Activated T-cell treated with anti-CD3 and anti-CD28 coated beads, Interleukin-2, amount 50 U/mL, for 24 hours (primary cell): ENCODE data around the gene PLCB3.

Experiments
- DNase-seq: peaks from one replicate; pipeline ENCODE4 v3.0.0-alpha.2; 2020
- H3K27ac Mint-ChIP-seq: 2 replicates; pipeline ENCODE4 v1.8.0; 2020; ENCODE audit warnings: mild to moderate bottlenecking, mixed read lengths
- H3K27me3 Mint-ChIP-seq: 2 replicates; pipeline ENCODE4 v1.8.0; 2020; ENCODE audit warnings: mixed read lengths
- H3K36me3 Mint-ChIP-seq: 2 replicates; pipeline ENCODE4 v1.8.0; 2020; ENCODE audit warnings: low read depth, mixed read lengths
- H3K4me1 Mint-ChIP-seq: 2 replicates; pipeline ENCODE4 v1.8.0; 2020; ENCODE audit warnings: low read depth, mixed read lengths
- H3K4me3 Mint-ChIP-seq: 2 replicates; pipeline ENCODE4 v1.8.0; 2020; ENCODE audit warnings: mild to moderate bottlenecking, moderate library complexity, mixed read lengths
- H3K9me3 Mint-ChIP-seq: 2 replicates; pipeline ENCODE4 v1.8.0; 2020; ENCODE audit warnings: mixed read lengths

PLCB3 gene

GRCh38 chr11:64251016-64251752 lies at the start of gene PLCB3:
Gene PLCB3, plus strand, starts transcription at chr11:64251530. Its CDS starts 120 bp downstream, at chr11:64251650.
- peaks cover 24% of the 10 kb centered on the region for H3K4me1 Mint-ChIP-seq
- peak within 1 kb of the TSS; percentile 59 for H3K27ac Mint-ChIP-seq
- peak within 1 kb of the TSS; percentile 82 for H3K4me3 Mint-ChIP-seq
- H3K27me3 Mint-ChIP-seq: no peaks in the 10 kb centered on the region
- H3K9me3 Mint-ChIP-seq: no peaks in the 10 kb centered on the region
- H3K36me3 Mint-ChIP-seq: peaks cover 9% of the 10 kb centered on the region
- DNase-seq: peak; percentile 89

GRCh38 chr11:64201543-64201942 lies 49.8 kb upstream of the PLCB3 start:
- no peak for DNase-seq
- Mint-ChIP-seq H3K4me3 (no peak overlapping the region), H3K27ac (peak overlapping the region; percentile 80), H3K4me1 (peaks cover 36% of the 10 kb centered on the region), H3K27me3 (no peaks in the 10 kb centered on the region), H3K36me3 (peaks cover 99% of the 10 kb centered on the region), H3K9me3 (no peaks in the 10 kb centered on the region)

GRCh38 chr11:64202992-64203391 lies 48.3 kb upstream of the PLCB3 start:
- Mint-ChIP-seq H3K27me3 (no peaks in the 10 kb centered on the region), H3K4me3 (no peak overlapping the region), H3K36me3 (peaks cover 99% of the 10 kb centered on the region), H3K4me1 (peaks cover 38% of the 10 kb centered on the region), H3K9me3 (no peaks in the 10 kb centered on the region), H3K27ac (peak overlapping the region; percentile 23)
- DNase-seq: no peak

- H3K36me3 Mint-ChIP-seq: peaks cover 99% of the 10 kb centered on the region
- DNase-seq: no peak
- no peak overlapping the region for H3K4me3 Mint-ChIP-seq
- H3K27me3 Mint-ChIP-seq: no peaks in the 10 kb centered on the region
- no peaks in the 10 kb centered on the region for H3K9me3 Mint-ChIP-seq
- peak overlapping the region; percentile 23 for H3K27ac Mint-ChIP-seq
- H3K4me1 Mint-ChIP-seq: peaks cover 40% of the 10 kb centered on the region
Measured at GRCh38 chr11:64203421-64204079, 47.8 kb upstream of the PLCB3 start.

GRCh38 chr11:64204080-64204440 lies 47.3 kb upstream of the PLCB3 start:
- H3K36me3 Mint-ChIP-seq: peaks cover 99% of the 10 kb centered on the region
- H3K27ac Mint-ChIP-seq: peak overlapping the region; percentile 99
- no peak overlapping the region for H3K4me3 Mint-ChIP-seq
- peaks cover 45% of the 10 kb centered on the region for H3K4me1 Mint-ChIP-seq
- H3K27me3 Mint-ChIP-seq: no peaks in the 10 kb centered on the region
- no peaks in the 10 kb centered on the region for H3K9me3 Mint-ChIP-seq
- no peak for DNase-seq

GRCh38 chr11:64204464-64204989 lies 46.8 kb upstream of the PLCB3 start:
- Mint-ChIP-seq H3K27ac (peak overlapping the region; percentile 99), H3K36me3 (peaks cover 99% of the 10 kb centered on the region), H3K9me3 (no peaks in the 10 kb centered on the region), H3K4me3 (peak overlapping the region; percentile 34), H3K4me1 (peaks cover 49% of the 10 kb centered on the region), H3K27me3 (no peaks in the 10 kb centered on the region)
- peak; percentile 78 for DNase-seq

- Mint-ChIP-seq H3K4me3 (peak within 1 kb of the TSS; percentile 98), H3K27me3 (no peaks in the 10 kb centered on the region), H3K36me3 (peaks cover 97% of the 10 kb centered on the region), H3K4me1 (peaks cover 60% of the 10 kb centered on the region), H3K27ac (peak within 1 kb of the TSS; percentile 99), H3K9me3 (no peaks in the 10 kb centered on the region)
- peak; percentile 84 for DNase-seq
Measured at GRCh38 chr11:64206457-64207255, 44.7 kb upstream of the PLCB3 start, which contains the start of gene FERMT3. Gene FERMT3, plus strand, starts transcription at chr11:64206721. Its CDS starts 644 bp downstream, at chr11:64207365.

- peak; percentile 90 for DNase-seq
- H3K4me3 Mint-ChIP-seq: peak overlapping the region; percentile 98
- peak overlapping the region; percentile 99 for H3K27ac Mint-ChIP-seq
- peaks cover 97% of the 10 kb centered on the region for H3K36me3 Mint-ChIP-seq
- H3K27me3 Mint-ChIP-seq: no peaks in the 10 kb centered on the region
- H3K4me1 Mint-ChIP-seq: peaks cover 64% of the 10 kb centered on the region
- no peaks in the 10 kb centered on the region for H3K9me3 Mint-ChIP-seq
Measured at GRCh38 chr11:64207256-64208085, 43.9 kb upstream of the PLCB3 start.

- Mint-ChIP-seq H3K36me3 (peaks cover 95% of the 10 kb centered on the region), H3K4me3 (peak overlapping the region; percentile 98), H3K4me1 (peaks cover 62% of the 10 kb centered on the region), H3K27ac (peak overlapping the region; percentile 99), H3K9me3 (no peaks in the 10 kb centered on the region), H3K27me3 (no peaks in the 10 kb centered on the region)
- no peak for DNase-seq
Measured at GRCh38 chr11:64208086-64208795, 43.1 kb upstream of the PLCB3 start.

GRCh38 chr11:64208796-64209562 lies 42.4 kb upstream of the PLCB3 start:
- Mint-ChIP-seq H3K36me3 (peaks cover 93% of the 10 kb centered on the region), H3K27me3 (no peaks in the 10 kb centered on the region), H3K27ac (peak overlapping the region; percentile 99), H3K4me1 (peaks cover 61% of the 10 kb centered on the region), H3K4me3 (peak overlapping the region; percentile 98), H3K9me3 (no peaks in the 10 kb centered on the region)
- DNase-seq: no peak

- H3K9me3 Mint-ChIP-seq: no peaks in the 10 kb centered on the region
- peak overlapping the region; percentile 98 for H3K4me3 Mint-ChIP-seq
- H3K27ac Mint-ChIP-seq: peak overlapping the region; percentile 99
- H3K4me1 Mint-ChIP-seq: peaks cover 60% of the 10 kb centered on the region
- H3K27me3 Mint-ChIP-seq: no peaks in the 10 kb centered on the region
- DNase-seq: no peak
- H3K36me3 Mint-ChIP-seq: peaks cover 93% of the 10 kb centered on the region
Measured at GRCh38 chr11:64209563-64209843, 41.8 kb upstream of the PLCB3 start.

GRCh38 chr11:64210301-64211020 lies 40.9 kb upstream of the PLCB3 start:
- peaks cover 63% of the 10 kb centered on the region for H3K4me1 Mint-ChIP-seq
- DNase-seq: no peak
- H3K27ac Mint-ChIP-seq: peak overlapping the region; percentile 99
- peak overlapping the region; percentile 6 for H3K4me3 Mint-ChIP-seq
- no peaks in the 10 kb centered on the region for H3K9me3 Mint-ChIP-seq
- H3K27me3 Mint-ChIP-seq: no peaks in the 10 kb centered on the region
- peaks cover 93% of the 10 kb centered on the region for H3K36me3 Mint-ChIP-seq
